Activated CD4-positive, alpha-beta T cell treated with anti-CD3 and anti-CD28 coated beads for 1 hour (primary cell): Measurements from ENCODE around the gene HHATL.

ENCODE experiments used
- DNase-seq: peaks from one replicate; pipeline ENCODE4 v3.0.0-alpha.2; 2020

Gene HHATL

GRCh38 chr3:42662037-42662812 lies 40.4 kb downstream of the HHATL start:
- DNase-seq: no peak

DNA sequence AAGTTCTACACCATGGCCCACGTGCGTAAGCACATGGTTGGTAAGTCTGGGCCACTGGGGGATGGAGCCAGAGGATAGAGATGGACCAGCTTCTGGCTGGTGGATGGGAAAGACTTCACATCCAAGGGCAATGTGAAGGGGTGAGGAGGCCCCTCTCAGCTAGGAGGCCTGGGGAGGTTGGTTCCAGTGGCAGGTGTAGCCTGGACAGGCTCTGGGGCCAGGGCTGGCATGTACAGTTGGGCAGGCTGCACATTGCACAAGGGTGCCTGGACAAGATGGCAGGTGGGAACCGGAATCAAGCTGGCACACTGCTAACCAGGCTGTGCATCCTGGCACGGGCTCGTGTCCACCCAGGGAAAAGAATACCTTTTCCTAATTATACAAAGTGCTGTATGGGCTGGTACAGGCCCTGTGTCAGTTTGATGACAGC lies 41.0 kb downstream of the HHATL start:
- no peak for DNase-seq

DNA sequence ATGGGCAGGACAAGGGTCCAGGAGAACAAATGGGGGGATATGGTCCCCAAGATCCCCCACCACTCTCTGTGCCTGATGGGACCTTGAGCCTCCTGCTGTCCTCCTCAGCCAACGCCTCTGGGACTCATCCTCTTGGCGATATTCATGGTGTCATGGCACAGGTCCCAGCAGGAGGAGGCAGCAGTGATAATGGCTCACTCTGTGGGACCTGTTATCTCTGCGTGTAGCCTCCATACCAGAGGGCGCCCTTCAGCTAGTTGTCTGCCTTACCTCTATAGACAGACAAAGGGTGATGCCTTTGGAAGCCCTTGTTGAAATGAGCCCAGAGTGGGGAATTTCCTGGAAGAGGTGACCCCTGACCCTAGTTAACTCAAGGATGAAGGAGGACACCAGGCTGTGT lies 41.7 kb downstream of the HHATL start:
- no peak for DNase-seq

DNA sequence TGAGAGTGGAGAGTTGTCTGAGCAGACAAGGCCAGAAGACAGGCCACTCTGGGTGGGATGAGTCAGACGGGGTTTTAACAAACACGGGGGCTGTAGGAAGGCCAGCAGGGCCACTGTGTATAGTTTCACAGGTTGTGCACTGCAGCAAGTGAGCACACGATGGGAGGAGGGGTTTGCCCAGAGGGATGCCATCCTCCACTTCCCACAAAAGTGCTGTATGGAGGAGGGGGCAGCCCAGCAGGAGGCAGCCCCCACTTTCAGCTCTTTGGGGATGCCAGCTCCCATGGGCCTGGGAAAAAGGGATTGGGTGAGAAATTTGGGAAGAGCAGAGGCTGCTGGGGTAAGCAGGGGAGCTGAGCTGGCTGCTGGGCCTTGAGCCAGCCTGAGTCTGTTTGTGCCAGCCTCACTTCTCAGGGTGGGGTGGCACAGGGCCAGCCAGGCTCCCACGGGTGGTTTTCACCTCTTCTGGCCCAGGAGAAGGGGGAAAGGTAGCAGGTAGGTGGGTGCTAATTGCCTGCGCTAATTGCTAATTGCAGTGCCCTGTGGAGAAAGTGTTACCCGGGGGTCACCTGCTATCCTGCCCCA lies 42.4 kb downstream of the HHATL start:
- no peak for DNase-seq

GRCh38 chr3:42659451-42660130 lies 43.0 kb downstream of the HHATL start:
- no peak for DNase-seq

DNA sequence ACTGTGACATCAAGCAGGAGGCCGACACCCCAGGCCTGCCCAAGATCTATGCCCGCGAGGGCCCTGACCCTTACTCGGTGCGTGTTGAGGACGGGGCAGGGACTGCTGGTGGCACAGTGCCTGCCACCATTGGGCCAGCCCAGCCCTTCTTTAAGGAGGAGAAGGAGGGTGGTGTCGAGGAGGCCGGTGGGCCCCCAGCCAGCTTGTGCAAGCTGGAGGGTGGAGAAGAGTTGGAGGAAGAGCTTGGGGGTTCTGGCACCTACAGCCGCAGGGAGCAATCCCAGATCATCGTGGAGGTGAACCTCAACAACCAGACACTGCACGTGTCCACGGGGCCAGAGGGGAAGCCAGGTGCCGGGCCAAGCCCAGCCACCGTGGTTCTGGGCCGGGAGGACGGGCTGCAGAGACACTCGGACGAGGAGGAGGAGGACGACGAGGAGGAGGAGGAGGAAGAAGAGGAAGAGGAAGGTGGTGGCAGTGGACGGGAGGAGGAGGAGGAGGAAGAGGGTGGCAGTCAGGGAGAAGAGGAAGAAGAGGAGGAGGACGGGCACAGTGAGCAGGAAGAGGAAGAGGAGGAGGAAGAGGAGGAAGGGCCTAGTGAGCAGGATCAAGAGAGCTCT lies 43.7 kb downstream of the HHATL start:
- no peak for DNase-seq

GRCh38 chr3:42658091-42658770 lies 44.4 kb downstream of the HHATL start:
- no peak for DNase-seq

- no peak for DNase-seq
These were observed 44.9 kb downstream of the HHATL start for GRCh38 chr3:42657675-42658074.

- no peak for DNase-seq
These were observed 45.7 kb downstream of the HHATL start for GRCh38 chr3:42656680-42657610.

GRCh38 chr3:42655980-42656679 lies 46.5 kb downstream of the HHATL start:
- no peak for DNase-seq

GRCh38 chr3:42655331-42655888 lies 47.2 kb downstream of the HHATL start:
- no peak for DNase-seq

GRCh38 chr3:42654331-42655201 lies 48.0 kb downstream of the HHATL start:
- DNase-seq: no peak

DNA sequence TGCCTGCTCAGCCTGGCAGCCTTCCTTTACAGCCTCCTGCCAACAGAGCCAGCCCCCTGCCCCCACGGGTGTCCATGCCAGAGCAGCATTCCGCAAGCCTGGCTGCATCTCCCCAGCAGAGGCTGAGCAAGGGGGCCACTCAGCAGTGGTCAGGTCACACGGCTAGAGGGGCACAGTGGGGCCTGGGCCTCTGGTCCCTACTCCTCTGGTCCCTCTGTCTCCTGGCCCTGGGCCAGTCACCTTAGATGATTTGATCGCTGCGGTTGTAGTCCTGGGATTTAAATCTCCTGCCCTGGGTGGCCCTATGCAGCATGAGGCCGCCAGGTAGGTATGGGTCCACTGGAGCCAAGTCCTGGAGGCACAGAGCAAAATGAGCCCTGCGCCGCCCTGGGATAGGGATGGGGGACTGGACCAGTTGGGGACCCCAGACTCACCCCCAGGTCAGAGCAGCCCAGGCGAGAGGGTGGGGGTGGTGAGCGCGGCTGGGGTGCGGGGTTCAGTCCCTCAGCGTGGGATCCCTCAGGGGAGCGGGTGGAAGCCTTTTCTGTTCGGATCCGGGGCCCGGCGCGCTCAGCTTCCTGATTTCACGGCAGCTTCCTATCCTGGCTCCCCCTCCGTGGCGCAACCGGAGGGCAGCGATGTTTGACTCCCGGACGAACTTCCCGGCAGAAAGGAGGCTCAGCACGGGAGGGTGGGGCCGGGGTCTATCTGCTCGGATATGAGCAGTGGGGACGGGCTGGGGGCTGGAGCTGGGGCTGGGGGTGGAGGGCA lies 48.9 kb downstream of the HHATL start, which contains the start of gene ZBTB47:
Gene ZBTB47, plus strand, starts transcription at position 138 of the 771 bp plus-strand sequence. CDS start 4,659 bp downstream, outside the sequence.
- no peak for DNase-seq

DNA sequence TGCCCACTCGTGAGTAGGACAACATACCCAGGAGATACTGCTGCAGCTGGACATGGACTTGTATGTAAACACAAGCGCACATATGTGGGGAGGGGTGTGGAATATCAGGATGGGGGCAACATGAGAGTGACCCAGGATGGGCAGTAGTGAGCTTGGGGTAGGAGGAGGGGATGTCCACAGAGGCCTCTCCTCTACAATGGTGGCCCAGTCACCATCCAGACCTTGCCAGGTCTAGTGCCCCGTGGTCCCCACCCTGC lies 49.4 kb downstream of the HHATL start:
- DNase-seq: no peak

GRCh38 chr3:42652611-42653302 lies 49.8 kb downstream of the HHATL start:
- no peak for DNase-seq

DNA sequence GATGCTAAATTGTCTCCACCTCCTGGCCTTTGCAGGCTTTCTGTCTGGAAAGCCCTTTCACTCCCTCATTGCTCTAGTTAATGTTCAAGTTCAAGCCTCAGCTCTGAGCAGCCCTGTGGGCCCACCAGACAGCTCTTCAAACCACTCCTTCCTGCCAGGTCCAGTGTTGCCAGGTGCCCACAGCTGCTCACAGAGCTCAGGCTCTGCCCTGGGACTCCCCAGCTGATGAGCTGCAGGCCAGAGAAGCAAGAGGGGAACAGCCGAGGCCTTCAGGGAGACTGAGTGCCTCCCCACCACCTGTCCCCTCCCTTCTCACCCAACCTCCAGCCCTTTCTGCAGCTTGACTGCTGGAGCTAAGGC lies 50.4 kb downstream of the HHATL start:
- DNase-seq: no peak

DNA sequence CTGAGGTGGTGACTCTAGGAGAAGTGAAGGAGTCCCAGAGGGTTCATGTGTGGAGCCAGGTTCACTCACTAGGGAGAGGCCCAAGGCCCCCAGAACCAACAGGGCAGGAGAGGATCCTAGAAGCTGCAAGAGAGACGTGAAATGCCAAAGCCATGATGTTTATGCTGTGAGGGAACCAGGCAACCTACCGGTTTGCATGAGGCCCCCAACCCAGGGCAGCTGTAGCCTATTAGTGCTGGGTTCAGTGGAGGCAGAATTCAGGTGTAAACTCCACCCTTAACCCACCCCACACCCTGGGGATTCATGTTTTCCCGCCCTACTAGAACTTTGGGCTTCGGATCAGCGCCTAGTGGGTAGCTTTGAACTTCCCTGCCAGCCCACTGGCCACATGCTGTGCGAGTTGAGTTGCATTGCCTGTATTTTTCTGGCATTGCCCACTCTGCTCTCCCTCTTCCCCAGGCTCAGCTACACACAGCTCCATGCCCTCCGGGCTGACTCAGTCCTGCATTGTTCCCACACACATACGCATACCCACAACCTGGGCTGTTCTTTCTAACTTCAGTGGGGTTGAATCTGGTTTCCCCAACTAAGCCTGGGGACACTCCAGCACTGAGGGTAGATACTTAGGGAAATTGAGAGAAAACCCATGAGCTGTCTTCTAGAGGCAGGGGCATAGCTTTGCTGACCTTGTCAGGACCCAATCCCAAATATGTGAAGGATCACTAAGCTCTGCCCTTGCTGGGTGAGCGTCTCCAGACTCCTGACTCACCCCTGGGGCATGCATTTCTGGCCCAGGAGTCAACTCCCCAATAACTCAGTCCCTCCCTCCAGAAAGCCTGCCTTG lies 51.1 kb downstream of the HHATL start:
- no peak for DNase-seq

DNA sequence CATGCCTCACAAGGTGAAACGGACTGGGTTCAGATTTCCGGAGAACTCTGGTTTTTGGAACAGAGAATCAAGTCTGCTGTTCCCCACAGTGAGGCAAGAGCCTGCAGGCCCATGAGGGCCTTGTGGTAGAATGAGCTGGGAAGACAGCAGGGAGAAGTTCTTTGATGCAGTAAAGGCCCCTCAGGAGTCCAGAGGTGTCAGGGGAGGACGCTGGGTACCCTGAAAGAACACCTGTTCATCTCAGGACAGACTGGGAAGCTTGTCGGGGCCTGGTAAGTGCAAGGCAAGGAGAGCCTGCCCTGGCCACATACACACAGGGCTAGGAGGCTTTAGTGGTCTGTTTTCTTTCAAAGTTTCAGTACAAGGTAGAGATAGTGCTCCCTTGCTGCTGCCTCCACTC lies 52.8 kb downstream of the HHATL start:
- DNase-seq: no peak
